NCI-H2107 (cell line): ENCODE results near the gene ANKRD36.
"Not testable (repeated sequence)": the region's sequence is repeated elsewhere in the genome, so short reads cannot be mapped to it uniquely, and the experiment has no call there.

ENCODE experiments used
- DNase-seq: peaks from one replicate; lab custom pipeline; 2025; lab: John Stamatoyannopoulos, UW

The ANKRD36 gene

GRCh38 chr2:97293687-97294086 is 180.7 kb downstream of the ANKRD36 start:
- not testable (repeated sequence) for DNase-seq
